ENCODE data around the gene PDZD8.

GRCh38 chr10:117261501-117261900 is 113.7 kb downstream of the PDZD8 start:
- TF ChIP-seq POLR2A (IDR thresholded peaks at IDR 0.05) (no peak), POLR2AphosphoS5 (IDR thresholded peaks at IDR 0.05) (no peak)
- TF ChIP-seq, protein P1, sequence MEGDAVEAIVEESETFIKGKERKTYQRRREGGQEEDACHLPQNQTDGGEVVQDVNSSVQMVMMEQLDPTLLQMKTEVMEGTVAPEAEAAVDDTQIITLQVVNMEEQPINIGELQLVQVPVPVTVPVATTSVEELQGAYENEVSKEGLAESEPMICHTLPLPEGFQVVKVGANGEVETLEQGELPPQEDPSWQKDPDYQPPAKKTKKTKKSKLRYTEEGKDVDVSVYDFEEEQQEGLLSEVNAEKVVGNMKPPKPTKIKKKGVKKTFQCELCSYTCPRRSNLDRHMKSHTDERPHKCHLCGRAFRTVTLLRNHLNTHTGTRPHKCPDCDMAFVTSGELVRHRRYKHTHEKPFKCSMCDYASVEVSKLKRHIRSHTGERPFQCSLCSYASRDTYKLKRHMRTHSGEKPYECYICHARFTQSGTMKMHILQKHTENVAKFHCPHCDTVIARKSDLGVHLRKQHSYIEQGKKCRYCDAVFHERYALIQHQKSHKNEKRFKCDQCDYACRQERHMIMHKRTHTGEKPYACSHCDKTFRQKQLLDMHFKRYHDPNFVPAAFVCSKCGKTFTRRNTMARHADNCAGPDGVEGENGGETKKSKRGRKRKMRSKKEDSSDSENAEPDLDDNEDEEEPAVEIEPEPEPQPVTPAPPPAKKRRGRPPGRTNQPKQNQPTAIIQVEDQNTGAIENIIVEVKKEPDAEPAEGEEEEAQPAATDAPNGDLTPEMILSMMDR (IDR thresholded peaks at IDR 0.05), result no peak

All from prostate gland (tissue), 2 donors.